HG03280 (cell line): Measurements from ENCODE around the gene RAB11FIP3.
A peak's percentile ranks its signal among the peaks of the same experiment; 100 is the strongest.

Experiments used
- ATAC-seq: cut with Tn5 transposase; IDR thresholded peaks from one replicate; pipeline ENCODE4 v1.9.1; 2021; ENCODE audit warnings: mild to moderate bottlenecking, moderate library complexity; ENCODE audit not compliant: unreplicated experiment

RAB11FIP3 gene

DNA sequence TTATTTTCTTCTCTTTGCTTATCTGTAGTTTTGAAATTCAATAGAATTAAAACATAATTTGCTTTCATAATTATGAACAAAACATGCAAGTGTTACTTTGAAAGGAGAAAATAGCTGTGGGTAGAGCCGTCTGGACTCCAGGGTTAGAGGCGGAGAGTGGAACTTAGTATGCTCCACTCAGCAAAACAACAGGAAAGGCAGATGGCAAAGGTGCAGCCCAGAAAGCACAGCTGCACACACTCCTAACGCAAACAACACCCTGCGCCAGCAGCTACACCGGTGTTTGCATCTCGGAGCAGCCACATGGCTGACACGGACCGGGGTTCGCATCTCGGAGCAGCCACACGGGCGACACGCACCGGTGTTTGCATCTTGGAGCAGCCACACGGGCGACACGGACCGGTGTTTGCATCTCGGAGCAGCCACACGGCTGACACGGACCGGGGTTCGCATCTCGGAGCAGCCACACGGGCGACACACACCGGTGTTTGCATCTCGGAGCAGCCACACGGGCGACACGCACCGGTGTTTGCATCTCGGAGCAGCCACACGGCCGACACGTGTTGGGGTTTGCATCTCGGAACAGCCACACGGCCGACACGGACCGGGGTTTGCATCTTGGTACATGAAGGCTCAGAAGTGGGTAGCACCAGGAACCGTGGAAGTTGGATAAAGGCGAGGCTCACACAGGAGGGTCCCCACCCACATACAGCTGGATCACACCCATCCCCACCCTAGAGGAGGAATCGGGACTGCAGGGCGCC lies 89.9 kb downstream of the RAB11FIP3 start:
- ATAC-seq, result no peak

DNA sequence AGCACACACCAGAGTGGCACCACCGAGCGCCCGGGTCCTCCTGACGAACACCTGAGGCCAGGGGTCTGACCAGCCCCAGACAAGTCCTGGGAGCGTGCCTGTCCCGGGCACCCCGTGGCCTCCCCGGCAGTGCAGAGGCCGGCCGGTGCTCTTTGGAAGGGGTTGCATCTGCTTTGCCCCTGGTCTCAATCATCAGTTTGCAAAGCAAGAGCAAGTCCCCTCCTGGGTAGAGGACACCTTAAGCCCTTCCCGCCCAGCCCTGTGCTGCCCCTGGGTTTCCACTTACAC lies 90.4 kb downstream of the RAB11FIP3 start:
- ATAC-seq, result no peak

DNA sequence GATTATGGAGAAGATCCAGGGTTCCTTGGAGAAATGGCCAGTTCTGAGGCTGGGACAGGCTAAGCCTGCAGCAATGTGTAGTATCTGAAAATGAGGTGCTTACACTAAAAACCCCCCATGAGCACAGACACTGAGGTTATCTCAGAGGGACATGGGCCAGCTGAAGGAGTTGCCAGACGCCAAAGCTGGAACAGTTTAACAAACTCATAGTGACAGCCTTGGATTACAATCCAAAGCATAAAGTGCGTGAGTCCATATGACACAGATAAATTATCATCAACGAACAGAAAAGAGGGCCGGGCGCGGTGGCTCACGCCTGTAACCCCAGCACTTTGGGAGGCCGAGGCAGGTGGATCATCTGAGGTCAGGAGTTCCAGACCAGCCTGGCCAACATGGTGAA lies 90.9 kb downstream of the RAB11FIP3 start:
- ATAC-seq, result no peak

DNA sequence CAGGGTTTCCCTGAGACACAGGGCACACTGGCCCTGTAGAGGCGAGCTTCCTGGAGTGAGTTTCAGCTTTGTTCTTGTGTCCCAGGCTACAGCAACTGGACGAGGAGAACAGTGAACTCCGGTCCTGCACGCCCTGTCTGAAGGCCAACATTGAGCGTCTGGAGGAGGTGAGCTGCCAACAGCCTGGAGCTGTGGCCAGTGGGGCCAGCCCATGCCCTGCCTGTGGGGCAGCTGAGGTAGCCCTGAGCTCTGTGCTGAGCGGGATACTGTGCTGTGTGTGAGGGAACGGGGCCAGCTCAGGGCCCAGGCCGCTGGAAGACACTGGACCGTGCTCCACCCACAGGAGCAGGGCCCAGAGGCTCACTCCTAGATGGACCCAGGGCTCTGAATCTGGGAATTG lies 93.4 kb downstream of the RAB11FIP3 start:
- no peak for ATAC-seq

DNA sequence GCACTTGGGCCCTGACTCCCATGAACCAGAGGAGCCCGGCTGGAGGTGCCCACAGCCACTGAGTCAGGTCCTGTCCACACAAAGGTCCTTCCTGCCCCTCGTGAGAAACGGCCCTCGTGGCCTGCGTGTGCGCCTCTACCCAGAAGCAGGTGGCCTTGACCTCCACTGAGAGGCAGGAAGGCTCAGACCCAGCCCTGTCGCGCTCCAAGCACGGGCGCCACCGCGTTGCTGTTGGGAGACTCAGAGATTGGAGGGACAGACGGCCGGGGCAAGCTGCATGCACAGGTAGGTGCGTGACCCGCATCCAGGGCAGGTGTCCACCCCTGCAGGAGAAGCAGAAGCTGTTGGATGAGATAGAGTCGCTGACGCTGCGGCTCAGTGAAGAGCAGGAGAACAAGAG lies 94.0 kb downstream of the RAB11FIP3 start:
- ATAC-seq, result no peak

DNA sequence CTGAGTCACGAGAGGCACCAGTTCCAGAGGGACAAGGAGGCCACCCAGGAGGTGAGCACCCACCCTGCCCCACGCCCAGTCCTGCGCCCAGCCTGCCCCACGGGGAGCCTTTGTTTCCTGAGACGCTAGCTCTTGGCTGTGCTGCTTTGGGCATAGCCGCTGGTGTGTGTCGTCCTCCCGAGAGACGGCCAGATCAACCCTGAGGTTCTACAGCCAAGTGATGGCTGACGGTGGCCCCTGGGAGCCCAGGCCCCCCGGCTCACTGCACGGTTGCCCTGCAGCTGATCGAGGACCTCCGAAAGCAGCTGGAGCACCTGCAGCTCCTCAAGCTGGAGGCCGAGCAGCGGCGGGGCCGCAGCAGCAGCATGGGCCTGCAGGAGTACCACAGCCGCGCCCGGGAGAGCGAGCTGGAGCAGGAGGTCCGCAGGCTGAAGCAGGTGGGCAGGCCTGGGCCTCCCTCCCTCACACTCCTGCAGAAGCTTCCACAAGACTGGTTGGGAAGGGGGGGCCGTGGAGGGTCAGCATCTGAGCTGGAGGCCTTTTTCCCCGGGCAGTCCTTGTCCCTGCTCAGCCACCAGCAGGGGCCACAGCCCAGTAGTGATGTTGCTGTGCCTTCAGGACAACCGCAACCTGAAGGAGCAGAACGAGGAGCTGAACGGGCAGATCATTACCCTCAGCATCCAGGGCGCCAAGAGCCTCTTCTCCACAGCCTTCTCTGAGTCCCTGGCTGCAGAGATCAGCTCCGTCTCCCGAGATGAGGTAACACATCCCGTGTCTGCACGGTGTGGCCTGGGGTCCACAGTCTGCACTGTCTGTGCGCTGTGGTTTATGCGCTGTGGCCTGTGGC lies 94.6 kb downstream of the RAB11FIP3 start:
- ATAC-seq, result no peak

DNA sequence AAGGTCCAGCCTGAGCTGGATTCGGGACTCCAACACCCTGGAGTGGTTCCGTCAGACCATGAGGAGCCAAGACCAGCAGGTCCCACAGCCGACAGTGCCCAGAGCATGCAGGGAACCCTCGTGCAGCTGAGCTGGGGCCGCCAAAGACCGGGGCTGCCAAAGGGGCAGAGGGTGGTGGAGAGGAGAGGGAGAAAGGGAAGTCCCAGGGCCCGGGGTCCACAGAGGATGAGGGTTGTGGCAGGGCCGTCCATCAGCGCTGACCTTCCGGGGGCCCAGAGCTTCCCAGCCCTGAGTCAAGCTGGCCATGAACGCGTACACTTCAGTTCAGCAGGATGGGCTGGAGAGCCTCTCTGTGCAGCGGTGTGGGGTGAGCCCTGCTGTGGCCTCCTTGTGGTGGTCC lies 95.4 kb downstream of the RAB11FIP3 start:
- ATAC-seq, result no peak

DNA sequence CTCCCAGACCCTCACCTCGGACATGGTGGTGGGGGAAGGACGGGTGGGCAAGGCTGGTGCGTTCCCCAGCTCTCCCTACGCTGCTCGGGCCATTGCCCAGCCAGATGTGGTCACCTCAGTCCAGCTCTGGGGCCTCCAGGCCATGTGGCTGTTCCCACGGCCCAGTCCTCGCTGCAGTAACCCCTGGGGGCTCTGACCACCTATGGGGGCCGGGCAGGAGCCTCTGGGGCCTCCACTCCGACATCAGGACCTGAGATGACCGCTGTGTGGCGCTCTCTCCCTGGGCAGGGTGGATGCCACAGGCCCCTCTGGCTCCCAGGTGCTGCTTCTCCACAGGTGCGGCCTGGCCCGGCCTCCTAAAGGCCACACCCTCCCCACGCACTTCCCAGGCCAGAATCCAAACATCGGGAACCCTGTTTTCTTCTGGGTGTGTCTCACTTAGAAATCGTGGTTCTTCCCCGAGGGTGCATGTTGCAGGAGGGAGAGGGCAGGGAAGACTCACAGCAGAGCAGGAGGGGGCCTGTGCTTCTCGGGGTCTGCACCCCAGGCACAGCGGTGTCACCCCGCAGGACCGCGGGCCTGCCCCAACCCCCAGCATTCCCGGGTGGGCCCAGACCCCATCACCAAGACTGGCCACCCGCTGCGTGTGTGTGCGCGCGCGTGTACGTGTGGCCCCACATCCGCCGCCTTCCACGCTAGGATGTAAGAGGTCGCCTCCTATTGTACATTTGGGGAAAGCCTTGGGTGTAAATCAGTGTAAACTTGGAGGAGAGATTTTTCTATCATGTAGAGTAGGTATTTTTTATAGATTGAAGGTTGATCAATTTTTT lies 96.1 kb downstream of the RAB11FIP3 start:
- ATAC-seq, result no peak

DNA sequence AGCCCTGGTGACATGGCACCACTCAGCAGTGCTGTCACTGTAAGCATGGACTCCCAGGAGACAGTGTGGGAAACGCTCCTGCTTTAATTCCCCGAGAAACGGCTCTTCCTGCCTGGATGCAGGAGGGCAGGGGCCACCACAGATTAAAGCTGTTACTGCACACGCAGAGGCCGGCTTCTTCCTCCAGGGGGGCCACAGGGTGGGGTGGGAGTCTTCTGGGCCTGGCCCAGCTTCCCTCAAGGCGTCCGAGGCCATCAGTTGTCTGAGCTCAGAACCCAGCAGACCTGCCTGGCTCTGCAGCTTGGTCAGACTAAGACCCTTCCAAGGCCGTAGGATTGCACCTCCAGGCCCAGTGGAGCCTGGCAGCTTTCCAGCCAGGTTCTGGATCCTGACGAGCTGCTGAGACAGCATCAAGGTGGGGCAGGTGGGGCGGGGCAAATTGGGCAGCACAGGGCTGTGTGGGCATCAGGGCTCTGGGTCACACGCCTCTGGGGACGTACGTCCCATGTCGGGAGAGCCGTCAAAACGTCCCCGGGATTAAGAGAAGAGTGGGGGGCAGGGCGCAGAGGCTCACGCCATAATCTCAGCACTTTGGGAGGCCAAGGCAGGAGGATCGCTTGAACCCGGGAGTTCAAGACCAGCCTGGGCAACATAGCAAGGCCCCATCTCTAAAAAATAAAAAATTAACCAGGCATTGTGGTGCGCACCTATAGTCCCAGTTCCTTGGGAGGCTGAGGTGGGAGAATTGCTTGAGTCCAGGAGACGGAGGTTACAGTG lies 97.1 kb downstream of the RAB11FIP3 start:
- no peak for ATAC-seq

DNA sequence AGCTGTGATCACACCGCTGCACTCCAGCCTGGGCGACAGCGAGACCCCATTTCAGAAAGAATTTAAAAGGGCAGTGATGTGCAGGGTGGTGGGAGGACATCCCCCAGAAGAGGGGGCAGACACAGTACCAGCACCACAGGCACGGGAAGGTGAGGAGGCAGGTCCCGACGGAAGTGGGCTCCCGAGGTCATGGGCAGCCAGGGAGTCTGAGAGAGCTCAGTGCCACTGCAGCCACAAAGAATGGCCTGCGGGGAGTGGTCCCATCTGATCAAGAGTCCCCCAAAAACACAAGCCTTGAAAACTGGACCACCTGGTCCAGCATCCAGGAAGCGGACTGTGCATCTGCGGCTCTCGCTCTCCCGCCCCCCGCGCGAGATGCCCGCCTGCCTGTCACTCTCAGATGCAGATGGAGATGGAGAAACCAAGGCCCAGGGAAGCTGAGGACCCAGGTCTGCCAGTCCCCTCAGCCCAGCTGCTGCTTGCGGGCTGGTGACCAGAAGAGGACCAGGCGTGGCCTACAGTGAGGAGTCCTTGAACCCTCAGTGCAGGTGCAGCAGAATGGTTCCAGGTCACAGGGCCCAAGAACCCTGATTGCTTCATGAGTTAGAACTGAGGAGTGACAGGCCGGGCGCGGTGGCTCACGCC lies 97.8 kb downstream of the RAB11FIP3 start:
- no peak for ATAC-seq

DNA sequence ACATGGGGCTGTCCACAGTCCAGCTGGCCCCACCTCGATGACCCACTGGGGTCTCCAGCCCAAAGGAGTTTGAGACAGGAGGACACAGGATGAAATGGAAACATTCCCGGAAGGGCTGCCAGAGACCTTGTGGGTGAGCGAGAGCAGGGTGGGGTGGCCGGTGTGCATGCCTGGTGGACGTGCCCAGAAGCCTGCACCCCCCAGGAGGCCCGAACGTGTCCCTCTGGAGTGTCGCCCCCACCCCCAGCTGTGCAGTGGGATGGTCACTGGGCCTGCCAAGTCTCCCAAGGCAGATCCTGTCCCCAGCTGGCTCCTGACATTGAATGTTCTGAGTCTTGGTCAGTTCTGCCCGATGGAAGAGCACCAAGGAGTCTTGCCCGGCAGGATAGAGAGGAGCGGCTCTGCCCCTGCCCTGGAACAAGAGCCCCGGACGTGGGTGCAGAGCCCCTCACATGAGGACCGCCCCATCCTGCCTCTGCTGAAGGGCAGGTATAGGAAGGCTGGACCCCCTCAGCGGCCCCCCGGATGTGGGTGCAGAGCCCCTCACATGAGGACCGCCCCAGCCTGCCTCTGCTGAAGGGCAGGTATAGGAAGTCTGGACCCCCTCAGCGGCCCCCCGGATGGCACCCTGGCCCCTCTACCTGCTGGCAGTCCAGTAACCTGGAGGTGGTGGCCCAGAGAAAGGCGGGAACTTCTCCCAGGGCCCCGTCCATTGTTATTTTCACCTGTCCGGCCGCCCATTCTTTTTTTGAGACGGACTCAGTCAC lies 99.0 kb downstream of the RAB11FIP3 start:
- ATAC-seq, result no peak

DNA sequence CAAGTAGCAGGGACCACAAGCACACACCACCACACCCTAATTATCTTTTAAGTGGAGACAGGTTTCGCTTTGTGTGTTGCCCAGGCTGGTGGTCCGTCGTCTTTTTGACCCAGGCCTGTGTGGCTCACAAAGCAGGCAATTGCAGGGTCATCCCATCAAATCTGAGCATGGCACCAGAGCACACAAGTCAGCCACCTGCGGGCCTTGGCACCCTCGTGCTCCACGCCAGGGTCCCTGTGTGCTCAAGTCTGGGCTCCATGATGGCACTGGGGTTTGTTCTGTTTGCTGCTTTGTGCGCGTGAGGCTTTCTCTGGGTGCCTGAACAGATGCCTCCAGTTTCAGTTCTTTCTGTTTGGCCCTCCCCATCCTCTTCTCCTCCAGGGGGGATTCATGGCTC lies 99.7 kb downstream of the RAB11FIP3 start:
- no peak for ATAC-seq

DNA sequence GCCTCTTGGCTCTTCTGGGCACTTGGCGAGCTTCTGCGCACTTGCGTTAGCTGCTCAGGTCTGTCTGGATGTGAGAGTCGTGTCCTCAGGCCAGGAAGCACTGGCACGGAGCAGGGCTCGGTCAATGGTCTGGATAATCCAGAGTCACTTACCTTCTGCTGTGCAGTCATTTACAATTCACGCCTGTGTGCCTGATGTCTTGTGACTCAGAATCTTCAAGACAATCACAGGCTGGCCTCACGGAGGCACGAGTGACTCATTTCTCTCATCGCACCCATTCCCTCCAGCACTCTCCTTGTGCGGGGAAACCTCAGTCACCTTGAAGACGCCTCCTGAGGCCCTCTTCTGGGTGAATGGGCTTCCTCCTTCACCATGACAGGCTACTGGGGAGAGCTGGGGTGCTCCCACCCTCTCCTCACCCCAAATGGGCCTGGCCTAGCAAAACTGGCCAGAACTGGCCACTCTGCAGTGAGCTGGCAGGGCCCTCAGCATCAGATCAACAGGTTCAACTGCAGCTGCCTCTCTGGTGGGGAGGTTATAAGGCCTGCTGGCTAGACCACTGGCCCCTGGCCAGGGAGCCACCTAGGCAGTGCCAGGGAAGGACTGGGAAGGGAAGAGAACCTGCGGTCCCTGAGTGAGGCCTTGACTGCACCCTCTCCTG lies 100.2 kb downstream of the RAB11FIP3 start:
- ATAC-seq, result no peak

DNA sequence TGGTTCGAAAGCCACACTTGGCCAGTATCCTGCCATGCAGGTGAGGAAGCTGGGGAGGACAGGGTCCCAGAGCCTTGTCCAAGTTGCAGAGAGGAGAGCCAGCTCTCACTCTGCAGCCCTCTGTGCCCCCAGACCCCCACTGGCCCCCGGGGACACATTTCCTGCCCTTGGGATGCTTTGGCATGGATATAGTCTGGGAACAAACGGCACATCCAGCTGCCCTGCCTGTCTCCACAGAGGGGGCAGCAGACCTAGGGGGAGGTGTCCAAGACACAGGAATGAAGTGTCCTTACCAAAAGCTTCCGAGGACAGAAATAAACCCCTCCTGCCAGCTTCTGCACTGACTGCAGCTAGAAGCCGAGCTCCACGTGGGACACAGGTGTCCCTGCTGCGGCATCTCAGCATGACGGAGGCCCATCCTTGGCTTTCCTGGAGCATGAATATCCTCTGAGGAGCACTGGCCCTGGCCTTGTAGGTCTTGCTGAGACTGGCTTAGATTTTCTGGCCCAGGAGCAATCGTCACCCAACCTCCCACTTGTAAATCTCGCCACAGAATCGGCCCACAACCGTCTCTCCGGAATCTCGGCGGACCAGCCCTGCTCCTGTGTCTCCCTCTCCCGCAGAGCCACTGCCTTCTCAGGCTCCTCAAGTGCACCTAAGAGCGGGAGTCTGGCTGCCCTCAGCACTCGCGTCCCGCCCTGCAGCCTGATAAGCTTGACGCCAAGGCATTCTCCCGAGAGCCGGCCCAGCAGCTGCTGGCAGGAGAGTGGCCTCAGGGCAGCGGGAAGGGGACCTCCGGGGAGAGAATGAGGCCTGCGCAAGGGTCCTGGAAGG lies 100.9 kb downstream of the RAB11FIP3 start:
- ATAC-seq, result peak; percentile 2

DNA sequence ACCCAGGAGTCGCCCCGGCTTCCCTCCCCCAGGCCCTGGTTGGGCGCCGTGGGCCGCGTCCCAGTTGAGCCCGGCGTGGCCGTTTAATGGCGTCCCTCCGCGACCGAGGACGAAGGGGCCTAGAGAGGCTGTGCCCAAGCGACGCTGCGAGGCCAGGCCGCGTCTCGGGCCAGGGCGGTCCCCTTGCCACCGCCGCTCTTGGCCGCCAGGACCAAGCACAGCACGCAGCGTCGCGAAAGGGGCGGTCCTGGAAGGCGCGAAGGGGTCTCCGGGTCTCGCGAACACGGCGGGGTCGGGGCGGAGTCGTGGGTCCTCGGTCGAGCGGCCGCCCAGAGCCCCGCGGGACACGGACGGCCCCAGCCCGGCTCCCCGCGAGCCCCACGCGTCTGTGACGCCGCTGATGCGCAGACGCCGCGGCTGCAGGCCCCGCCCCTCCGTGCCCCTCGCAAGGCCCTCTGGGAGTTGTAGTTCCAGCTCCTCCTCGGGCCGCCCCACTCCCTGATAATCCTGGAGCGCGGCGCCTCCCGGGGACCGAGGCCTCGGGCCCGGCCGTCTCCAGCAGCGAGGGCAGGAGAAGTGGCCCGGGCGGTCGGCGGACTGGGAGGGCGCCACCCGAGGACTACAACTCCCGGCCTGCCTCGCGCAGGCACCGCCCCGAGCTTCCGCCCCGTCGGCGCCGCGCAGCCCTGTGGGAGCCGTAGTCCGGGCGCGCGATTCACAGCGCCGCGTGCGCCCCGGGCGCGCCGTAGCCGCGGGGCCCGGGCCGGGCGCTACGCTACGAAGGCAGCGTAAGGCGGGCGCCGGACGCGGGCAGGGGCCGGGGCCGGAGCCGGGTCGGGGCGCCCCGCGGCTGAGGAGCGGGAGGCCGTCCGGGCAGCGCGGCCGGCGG lies 101.8 kb downstream of the RAB11FIP3 start, which contains the start of gene CAPN15:
Gene CAPN15, plus strand, starts transcription at position 698 of the 889 bp plus-strand sequence. CDS start 19,127 bp downstream, outside the sequence.
- ATAC-seq, result peak; percentile 74

DNA sequence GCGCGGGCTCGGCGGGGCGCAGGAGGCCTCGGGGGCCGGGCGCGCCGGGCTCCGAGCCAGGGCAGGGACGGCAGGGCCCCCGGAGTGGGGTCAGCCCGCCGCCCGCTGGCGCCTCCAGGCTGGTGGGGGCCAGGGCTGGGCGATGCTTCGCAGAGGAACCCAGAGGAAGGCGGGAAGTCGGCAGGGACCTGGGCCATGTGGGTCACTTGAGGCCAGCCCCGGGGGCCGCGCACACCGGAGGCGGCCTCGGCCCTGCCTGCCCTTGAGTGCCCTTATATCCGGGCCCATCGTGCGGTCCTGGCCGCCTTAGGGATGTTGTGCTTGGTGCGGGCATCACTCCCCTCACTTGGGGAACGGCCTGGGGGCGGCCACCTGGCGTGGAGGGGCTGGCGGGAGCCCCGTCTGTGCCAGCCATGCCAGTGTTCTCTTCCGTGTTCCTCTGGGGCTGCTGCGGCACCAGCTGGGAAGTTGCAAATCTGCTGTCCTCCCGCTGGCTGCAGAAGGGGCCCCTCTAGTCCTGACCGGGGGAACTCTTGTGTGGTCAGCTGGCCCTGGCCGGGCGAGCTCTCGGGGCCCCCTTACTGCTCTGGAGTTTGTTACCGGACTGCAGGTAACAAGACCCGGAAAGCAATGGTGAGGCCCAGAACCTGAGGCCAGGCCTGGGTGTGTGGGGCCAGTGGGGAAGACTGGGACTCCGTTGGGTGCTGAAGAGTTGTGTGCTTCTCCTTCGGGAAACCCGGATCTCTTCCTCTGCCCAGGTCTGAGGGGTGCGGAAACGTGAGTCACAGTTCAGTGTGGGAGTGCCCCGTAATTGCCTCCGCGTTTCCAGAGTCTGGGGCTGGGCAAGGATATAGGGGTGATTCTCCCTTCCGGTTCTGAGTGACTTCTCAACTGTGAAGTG lies 102.9 kb downstream of the RAB11FIP3 start:
- no peak for ATAC-seq
